GM18858 (cell line): ENCODE data around the gene CTNNA3.

Source experiments
- ATAC-seq: cut with Tn5 transposase; IDR thresholded peaks from one replicate; pipeline ENCODE4 v1.9.1; 2021; ENCODE audit not compliant: unreplicated experiment

Gene CTNNA3

DNA sequence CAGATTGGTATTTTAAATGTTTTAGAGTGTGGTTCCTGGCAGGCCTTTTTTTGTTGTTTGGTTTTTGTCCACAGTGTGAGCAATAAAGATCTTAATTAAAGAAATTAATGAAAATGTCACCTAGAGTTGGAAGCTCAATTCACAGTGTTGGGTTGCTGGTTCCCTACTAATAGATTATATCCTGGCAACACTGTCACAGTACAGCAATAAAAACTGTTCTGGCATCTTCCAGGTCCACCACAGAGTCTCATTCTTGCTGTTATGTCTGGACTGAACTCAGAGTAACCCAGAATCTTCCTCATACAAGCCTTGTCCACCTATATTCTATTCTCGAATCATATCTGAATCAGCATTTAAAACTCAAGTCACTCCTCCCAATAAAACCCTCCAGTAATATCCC, 982.6 kb downstream of the CTNNA3 start:
- ATAC-seq = no peak

DNA sequence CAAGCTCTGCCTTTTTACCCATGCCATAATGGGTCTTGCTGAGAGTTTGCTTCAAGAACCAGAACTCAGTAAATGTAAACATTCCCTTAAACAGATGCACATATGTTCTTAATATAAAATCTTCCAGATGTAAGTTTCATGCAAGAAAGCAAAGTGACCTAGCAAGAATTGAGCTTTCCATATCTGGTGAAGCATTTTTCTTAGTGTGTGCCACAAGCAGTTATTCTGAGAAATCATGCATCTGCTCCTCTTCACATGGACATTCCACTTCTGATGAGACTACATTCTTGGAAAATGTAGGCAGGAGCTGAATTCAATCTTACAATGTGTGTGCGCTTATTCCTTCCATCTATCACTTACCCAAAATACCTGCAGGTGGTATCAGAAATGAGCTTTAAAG, 997.9 kb downstream of the CTNNA3 start:
- ATAC-seq = no peak

DNA sequence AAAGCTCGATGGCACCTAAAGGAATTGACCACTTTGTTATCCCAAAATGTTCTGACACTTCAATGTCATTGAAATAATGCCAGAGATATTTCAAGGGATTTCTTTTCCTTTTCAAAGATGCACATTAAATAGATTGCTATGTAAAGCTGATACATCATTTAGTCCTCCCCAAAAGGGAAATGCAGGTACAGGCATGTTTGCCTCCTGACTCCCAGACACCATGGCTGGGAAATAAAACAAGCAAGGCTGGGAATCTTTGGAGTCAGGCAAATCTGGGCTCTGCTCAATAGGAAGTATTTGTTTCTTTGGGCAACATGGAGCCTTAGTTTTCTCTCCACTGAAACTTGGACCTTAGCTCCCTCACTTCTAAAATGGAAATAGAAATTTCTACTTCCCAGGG, 1000.9 kb downstream of the CTNNA3 start:
- no peak for ATAC-seq

GRCh38 chr10:66684581-66684980, 1011.4 kb downstream of the CTNNA3 start:
- no peak for ATAC-seq

DNA sequence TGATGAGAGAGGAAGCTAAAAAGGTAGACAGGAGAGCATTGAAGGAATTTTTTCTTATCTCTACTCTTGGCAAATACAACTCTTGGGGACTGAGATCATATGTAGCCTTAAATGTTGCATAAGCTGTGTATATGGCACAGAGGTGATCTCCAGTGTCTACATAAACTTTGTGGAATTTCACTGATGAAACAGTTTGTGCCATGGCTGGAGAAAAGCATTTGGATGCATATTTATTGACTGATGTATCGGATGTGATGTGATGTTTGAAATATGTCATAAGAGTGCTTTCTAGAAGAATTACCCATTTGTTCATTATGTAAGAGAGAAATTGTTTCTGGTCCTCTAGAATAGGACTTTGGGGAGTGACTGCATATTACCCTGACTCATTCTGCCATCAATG, 1015.1 kb downstream of the CTNNA3 start:
- ATAC-seq = no peak

- ATAC-seq = no peak
Measured at GRCh38 chr10:66678521-66678920, 1017.5 kb downstream of the CTNNA3 start.

DNA sequence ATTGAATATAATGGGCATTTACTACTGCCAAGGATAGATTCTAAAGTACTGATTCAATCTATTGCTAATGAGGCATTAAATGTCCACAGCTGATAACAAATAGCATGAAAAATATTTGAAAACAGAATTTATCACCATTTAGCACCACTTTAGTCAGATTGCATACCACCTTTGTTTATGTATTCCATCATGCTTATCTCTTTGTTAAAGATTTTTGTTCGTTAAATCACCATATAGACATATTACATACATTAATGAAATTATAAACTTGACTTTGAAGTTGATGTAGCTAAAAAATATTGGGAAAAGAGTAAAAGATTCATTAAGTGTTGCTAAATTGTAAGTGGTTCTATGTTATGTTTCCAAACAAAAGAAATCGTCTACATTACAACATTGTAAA, 1022.9 kb downstream of the CTNNA3 start:
- no peak for ATAC-seq

DNA sequence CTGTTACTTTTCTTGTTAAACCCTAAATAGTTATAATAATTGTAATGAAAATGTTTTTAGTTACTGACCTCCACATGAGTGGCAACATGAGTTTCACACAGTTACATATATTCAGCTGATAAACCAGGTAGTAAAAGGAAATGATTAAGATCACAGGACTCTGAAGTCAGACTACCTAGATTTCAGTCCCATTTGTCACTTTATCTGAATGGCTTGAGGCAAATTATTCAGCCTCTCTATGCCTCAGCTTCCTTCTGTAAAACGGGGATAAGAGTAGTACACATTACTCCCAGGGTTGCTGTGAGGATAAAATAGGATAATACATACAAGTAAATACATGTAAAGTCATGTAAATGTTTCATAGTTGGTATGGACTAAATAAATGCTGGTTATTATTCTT, 1024.4 kb downstream of the CTNNA3 start:
- no peak for ATAC-seq

DNA sequence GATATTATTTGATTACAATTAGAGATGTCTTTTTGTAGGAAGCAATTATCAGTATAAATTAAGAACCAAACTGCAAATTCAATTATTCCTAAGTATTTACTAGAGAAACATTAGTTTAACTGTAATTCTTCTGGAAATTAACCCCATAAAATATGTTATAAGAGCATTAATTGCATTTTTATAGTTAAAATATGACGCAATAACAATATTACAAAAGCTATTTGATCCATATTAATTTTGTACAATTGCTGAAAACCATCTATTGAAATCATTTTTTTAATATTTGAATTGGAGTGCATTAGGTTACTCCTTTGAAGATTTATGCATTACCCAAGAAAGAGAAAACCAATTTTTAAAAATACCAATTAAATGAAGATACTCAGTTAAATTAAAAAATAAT, 1024.9 kb downstream of the CTNNA3 start:
- no peak for ATAC-seq

- no peak for ATAC-seq
Measured at GRCh38 chr10:66656499-66656898, 1039.5 kb downstream of the CTNNA3 start.

DNA sequence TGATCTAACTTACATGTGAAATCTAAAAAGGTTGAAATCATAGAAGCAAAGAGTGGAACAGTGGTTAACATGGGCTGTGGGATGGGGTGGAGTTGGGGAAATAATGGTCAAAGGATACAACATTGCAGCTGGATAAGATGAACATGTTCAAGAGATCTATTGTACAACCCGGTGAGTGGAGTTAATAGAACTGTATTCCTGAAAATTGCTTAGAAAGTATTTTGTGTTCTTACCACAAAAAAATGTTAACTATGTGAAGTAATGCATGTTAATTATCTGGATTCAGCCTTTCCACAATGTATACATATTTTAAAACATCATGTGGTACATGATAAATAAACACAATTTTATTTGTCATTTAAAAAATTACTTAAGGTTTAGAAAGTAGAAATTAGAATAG, 1041.1 kb downstream of the CTNNA3 start:
- ATAC-seq = no peak

GRCh38 chr10:66651308-66652082, 1044.5 kb downstream of the CTNNA3 start:
- ATAC-seq = no peak

DNA sequence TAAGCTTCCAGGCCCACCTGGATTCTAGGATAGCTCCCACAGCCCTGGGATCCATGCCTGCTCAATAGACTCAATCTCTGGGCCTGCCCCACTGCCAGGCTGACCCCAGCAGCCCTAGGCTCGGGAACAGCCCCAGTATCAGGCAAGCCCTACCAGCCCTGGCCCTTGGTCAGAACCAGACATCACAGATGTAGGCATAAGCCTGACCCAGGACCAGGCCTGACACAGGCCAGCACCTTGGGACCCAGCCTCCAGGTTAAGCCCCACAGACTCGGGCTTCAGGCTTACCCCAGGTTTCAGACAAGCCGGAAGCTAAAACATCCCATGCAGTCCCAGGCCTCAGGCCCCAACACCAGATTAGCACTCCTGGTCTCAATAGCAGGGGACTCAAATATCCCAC, 1046.4 kb downstream of the CTNNA3 start:
- ATAC-seq = no peak

GRCh38 chr10:66642217-66642616, 1053.8 kb downstream of the CTNNA3 start:
- no peak for ATAC-seq

DNA sequence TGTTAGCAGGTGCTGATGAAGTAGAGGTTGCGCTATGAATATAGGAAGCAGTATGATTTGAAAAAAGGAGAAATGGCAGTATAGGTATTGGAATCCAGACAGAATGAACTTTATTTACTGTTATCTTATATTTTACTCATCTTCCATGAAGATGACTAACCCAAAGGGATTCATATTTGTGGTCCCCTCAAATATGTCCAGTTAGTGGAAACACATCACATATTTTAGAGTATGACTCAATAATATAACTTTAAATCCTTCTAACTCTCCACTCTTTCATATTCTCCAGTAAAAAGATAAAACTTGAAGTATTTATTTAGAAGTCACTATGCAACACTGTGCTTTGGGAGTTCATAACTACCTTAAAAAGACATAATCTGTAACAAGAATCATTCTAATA, 1056.6 kb downstream of the CTNNA3 start:
- no peak for ATAC-seq

- no peak for ATAC-seq
Measured at GRCh38 chr10:66637273-66638036, 1058.5 kb downstream of the CTNNA3 start.

DNA sequence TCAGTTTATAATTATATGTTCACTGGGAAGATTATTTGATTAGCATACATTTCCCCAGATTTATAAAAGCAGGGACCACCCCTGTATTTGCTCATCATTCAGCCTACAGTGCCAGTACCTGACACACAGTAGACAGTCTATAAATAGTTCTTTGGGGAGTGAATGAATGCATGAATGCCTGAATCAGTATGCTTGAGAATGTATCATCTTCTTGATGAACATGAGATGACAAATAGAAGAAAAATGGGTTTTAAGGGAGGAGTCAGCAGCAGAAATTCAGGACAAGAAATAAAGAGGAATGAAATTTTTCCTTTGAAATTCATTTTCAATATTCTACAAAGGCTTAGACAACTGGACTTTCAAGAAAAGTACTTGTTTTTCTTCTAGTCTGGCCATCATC, 1066.0 kb downstream of the CTNNA3 start:
- no peak for ATAC-seq

DNA sequence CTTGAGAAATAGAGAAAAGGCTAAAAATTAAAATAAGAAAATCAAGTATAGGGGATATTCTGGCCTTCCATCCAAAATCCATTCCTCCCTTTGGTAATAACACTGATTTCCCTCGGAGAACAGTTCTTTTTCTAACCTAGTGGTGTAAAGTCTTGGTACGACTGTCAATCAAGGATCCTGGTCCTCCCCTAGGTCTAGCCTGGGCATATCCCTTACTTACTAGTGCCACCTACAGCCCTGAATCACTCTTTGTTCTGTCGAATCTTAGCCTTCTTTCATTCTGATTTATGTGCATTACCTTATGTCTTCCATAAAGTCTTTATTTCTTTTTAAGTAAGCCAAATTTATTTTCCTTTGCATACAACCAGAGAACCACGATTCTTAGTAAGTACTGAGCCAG, 1068.8 kb downstream of the CTNNA3 start:
- ATAC-seq = peak; percentile 58

DNA sequence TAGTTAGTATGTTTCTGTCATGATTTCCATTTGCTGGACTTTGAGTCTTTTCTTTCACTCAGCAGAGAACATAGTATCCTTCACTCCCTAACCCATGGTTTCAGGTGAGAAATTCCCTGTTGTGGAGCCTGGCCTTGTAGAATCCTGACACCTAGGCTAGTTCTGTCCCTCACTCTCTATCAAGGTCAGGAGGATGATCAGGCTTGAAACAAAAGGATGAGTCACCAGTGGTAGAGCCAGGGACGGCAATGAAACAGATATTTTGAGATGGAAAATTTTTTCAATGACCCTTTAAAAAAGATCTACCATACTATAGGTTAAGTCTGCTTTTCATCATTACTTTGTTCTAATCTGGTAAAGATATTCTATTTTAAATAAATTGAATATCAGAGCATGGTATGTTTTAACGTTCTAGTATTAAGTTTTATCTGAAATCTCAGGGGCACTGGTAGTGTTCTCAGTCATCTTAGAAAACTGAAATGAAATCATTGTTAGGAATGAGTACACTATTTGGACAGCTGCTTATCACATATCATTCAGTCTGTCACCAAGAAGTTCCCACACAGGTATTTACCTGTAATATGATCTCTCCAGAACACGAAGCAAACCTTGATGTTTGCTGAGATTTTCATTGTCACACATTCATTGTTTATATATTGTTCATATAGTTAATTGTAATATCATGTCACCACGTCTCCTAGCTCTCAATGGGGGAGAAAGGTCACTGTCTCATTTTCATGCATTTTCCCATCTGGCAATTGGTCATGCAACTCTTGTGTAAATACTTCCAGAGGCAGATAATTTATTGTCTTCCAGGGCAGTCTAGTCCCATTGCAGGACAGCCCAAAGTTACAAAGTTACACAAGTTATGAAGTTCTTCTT, 1070.0 kb downstream of the CTNNA3 start:
- no peak for ATAC-seq

GRCh38 chr10:66622050-66622449, 1073.9 kb downstream of the CTNNA3 start:
- no peak for ATAC-seq

- ATAC-seq = no peak
Measured at GRCh38 chr10:66604195-66604594, 1091.8 kb downstream of the CTNNA3 start.

DNA sequence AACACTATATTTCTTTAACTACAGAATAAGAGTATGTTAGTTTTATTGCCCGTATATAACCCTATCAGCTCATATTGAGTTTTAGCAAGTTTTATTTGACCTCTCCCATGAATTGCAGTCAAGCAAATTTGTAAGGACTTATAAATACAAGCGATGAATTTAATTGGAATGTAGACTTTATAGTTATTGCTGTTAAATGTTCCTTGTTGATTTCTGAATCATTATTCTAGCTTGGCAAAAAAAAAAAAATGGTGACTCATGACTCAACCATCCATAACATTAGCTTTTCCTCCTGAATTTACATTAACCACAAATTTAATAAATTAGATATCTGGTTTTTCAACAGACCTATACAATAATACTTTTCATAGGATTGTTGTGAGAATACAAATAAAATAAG, 1104.1 kb downstream of the CTNNA3 start:
- ATAC-seq = no peak
